NOMO-1 treated with dmso at 0.1 percent for 144 hours (cell line): ENCODE measurements around the gene IER5L.
"Not testable (repeated sequence)": the region's sequence is repeated elsewhere in the genome, so short reads cannot be mapped to it uniquely, and the experiment has no call there.

Source experiments
- DNase-seq: peaks from one replicate; lab custom pipeline; 2025; ENCODE audit not compliant: unreplicated experiment; lab: John Stamatoyannopoulos, UW

IER5L gene

DNA sequence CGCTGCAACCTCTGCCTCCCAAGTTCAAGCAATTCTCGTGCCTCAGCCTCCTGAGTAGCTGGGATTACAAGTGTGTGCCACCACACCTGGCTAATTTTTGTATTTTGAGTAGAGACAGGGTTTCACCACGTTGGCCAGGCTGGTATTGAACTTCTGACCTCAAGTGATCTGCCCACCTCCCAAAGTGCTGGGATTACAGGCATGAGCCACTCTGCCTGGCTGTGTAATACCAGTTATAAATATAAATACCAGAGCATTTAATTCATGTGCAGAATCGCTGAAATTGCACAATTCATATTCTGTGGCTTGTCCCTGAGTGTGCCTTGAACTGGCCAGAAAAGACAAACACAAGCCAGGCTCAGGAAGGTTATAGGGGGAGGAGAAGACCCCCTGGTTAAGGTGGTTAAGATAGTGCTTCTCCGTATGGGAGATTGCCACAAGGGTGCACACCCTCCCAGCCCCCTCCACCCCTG, 14.8 kb downstream of the IER5L start:
- DNase-seq: not testable (repeated sequence)

- DNase-seq: no peak
Measured at GRCh38 chr9:129162497-129163197, 15.4 kb downstream of the IER5L start.

DNA sequence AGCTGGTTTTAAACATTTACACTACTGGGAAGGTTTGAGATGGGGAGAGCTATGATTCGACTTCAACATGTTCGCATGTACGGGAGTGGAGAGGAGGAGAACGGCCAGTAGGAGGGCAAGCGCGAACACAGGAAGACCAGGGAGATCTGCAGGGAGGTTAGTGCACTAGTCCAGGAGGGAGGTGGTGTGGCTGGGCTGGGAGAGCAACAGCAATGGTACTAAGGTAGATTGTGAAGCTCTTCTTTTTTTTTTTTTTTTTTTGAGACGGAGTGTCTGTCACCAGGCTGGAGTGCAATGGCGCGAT, 16.6 kb downstream of the IER5L start:
- DNase-seq: no peak

DNA sequence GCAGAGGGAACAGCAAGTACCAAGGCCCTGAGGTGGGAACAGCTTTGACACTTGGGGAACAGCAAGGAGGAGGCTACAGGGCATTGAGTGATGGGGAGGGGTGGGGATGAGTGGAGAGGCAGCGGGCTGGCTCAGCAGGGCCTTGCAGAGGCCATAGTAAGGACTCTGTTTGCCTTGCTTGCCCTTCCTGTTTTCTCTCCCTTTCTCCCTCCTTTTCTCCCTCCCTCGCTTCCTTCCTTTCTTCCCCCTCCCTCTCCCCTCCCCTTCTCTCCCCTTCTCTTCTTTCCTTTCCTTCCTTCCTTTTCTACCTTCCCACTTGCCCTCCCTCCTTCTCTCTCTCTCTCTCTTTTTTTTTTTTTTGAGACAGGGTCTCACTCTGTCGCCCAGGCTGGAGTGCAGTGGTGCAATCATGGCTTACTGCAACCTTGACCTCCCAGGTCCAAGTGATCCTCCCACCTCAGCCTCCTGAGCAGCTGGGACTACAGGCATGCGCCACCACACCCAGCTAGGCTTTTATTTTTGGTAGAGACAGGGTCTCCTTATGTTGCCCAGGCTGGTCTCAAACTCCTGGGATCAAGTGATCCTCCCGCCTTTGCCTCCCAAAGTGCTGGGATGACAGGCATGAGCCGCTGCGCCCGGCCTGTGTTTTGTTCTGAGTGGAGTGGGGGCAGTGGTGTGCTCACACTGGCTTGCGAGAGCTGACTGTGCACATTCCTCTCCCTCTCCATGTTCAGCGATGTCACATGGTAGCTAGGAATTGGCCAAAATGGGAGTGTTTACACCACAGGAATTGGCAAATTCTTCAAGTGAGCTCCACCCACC, 17.1 kb downstream of the IER5L start:
- no peak for DNase-seq

- no peak for DNase-seq
Measured at GRCh38 chr9:129156163-129156562, 21.9 kb downstream of the IER5L start.

DNA sequence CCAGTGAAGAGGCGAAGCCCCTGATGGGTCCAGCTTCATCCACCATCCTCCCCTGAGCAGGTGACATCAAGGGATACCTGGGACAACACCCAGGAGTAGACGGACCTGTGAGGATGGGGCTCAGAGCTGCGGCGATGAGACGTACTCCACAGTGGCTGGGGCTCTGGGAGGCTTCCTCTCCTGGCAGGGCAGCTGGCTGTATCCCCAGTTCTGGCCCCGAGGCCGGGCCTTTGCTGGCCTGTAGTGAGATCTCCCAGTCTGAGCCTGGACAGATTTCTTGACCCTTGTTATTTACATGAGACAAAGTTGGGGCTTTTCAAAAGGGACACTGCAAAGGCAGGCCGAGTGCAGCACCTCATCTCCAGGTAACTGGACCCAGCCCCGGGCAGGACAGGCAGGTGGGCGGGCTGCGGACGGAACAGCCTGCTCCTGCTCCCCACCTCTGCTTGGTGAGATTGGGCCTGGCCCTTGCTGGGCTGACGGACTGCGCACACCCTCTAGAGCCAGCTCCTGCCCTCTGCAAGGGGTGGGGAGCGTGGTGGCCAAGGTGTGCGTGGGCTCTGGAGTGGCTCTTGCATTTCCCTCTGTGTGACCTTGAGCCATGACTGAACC, 23.1 kb downstream of the IER5L start:
- DNase-seq: no peak

GRCh38 chr9:129151469-129151868, 26.6 kb downstream of the IER5L start:
- no peak for DNase-seq

GRCh38 chr9:129150672-129151211, 27.3 kb downstream of the IER5L start:
- no peak for DNase-seq

- no peak for DNase-seq
Measured at GRCh38 chr9:129150122-129150521, 27.9 kb downstream of the IER5L start.

GRCh38 chr9:129149442-129149841, 28.6 kb downstream of the IER5L start:
- no peak for DNase-seq

DNA sequence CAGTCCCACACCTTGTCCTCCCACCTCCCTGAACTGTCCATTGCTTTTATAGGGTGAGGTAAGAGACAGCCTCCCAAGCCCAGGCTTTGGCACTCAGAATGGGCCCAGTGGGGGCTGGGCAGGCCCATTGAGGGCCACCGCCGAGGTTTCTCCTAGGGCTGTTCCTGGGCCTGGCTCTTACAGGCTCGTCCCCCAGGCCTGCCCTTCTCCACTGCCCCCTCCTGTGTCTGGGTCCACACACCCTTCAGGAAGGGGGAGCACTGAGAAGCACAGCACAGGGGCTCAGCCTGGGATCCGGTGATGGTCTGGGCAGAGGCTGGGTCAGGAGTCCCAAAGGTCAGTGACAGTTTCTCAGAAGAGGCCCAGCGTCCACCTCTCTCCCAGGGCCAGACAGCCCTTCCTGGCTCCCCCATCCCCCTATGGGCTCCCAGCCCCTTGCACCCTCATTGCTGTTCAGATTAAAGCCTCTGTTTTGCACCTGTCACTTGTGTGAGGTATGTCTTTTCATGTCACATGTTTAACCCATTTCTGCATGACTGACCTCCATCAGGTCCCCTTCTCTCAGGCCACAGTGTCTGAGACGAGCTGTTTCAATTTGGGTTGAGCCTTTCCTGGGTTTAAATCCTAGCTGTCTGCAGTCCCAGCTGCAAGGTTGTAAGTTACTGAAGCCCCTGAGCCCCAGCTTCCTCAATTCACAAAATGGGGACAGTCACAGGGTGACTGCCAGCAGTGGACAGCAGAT, 29.4 kb downstream of the IER5L start:
- DNase-seq: no peak

DNA sequence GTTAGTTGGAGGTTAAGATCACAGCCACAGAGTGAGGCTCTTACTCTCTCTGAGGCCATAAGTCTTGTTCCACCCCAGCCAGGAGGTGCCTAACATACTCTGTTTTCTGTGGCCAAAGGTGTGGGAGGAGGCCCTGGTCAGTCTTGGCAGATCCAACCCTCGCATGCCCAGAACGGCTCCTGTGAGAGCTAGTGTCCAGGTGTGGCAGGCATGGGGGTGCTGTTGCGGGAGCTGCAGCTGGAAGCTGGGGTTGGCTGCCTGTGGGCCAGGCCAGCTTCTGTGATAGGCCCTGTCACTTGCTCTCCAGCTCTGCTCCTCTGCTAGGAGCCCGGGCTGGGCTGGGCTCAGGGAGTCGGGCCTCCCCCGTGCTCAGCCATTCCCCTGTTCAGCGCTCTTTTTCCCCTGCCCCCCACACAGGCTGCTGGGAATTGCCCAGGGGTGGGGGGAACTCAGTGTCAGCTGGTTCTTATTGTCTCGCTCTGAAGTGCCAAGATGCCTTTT, 31.6 kb downstream of the IER5L start:
- DNase-seq: no peak

DNA sequence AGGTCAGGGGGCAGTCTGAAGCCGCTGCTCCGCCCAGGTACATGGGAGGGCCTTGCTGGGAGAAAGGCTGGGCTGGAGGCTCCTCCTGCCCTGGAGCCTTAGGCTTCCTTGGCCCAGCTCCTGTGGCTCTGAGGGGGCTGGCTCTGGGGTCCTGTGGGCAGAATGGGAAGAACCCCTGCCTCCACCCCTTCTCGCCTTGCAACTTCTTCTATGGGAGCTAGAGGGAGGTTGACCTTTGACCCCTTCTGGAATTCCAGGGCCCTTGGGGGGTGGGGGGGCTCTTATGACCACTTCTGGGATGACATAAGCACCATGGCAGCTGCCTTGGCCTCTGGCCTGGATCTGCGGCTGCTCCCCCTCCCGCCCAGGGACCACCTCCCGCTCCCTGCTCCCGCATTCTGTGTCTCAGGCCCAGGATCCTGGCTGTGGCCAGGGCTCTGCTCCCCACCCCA, 32.2 kb downstream of the IER5L start:
- DNase-seq: no peak

- DNase-seq: no peak
Measured at GRCh38 chr9:129145316-129145715, 32.7 kb downstream of the IER5L start.

GRCh38 chr9:129143031-129143927, 34.8 kb downstream of the IER5L start:
- DNase-seq: no peak

DNA sequence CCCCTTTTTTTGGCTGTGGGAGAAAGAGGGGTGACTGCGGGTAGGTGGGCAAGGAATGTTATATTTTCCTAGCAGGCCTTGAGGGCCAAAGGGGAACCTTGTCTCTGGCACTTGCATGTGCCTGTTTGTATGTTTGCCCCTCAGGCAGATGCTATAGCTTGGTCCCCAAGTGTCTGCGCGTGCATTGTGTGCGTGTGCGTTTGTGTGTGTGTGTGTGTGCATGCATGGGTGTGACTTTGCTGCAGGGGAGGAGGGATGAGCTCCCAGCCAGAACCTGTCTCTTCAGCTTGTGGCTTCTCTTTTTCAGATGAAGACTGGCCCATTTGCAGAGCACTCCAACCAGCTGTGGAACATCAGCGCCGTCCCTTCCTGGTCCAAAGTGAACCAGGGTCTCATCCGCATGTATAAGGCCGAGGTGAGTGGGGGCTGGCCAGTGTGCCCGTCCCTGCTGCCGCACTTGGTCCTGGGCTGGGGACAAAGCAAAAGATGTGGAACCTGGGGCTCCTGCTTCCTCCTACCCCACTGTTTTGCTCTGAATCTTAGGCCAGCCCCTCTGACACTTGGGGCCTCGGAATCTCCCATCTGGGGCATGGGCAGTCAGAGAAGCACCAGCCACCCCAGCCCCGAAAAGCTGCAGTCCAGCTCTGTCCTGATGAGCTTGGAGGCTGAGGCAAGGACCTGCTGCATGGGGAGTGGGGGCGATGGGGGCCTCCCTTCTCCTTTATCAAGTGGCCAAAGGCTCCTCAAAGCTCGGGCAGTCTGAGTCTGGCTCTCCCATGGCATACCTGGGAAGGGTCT, 35.7 kb downstream of the IER5L start:
- no peak for DNase-seq

- DNase-seq: peak; percentile 13
Measured at GRCh38 chr9:129141066-129142041, 36.7 kb downstream of the IER5L start.
